ENCODE measurements around the gene HTT-AS.

The HTT-AS gene

GRCh38 chr4:3039706-3040366 lies 34.5 kb downstream of the HTT-AS start:
- no peak overlapping the region for H3K9ac ChIP-seq
- no peaks in the 10 kb centered on the region for H3K36me3 ChIP-seq (ENCODE audit: insufficient read depth)
- no peak overlapping the region for H3K4me2 ChIP-seq
- TF ChIP-seq, protein P1, sequence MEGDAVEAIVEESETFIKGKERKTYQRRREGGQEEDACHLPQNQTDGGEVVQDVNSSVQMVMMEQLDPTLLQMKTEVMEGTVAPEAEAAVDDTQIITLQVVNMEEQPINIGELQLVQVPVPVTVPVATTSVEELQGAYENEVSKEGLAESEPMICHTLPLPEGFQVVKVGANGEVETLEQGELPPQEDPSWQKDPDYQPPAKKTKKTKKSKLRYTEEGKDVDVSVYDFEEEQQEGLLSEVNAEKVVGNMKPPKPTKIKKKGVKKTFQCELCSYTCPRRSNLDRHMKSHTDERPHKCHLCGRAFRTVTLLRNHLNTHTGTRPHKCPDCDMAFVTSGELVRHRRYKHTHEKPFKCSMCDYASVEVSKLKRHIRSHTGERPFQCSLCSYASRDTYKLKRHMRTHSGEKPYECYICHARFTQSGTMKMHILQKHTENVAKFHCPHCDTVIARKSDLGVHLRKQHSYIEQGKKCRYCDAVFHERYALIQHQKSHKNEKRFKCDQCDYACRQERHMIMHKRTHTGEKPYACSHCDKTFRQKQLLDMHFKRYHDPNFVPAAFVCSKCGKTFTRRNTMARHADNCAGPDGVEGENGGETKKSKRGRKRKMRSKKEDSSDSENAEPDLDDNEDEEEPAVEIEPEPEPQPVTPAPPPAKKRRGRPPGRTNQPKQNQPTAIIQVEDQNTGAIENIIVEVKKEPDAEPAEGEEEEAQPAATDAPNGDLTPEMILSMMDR (conservative IDR thresholded peaks at IDR 0.05; ENCODE audit: low read depth, low read length): no peak
- no peaks in the 10 kb centered on the region for H3K4me1 ChIP-seq (ENCODE audit: low read depth, poor library complexity, severe bottlenecking)
- H3K4me3 ChIP-seq (IDR thresholded peaks at IDR 0.05; ENCODE audit: insufficient read depth, low read depth, low read length): no peak overlapping the region
- H3K27ac ChIP-seq: no peak overlapping the region
- peaks cover 18% of the 10 kb centered on the region; the same call in 1 of the 2 replicates for H3K27me3 ChIP-seq (ENCODE audit: insufficient read depth, low read depth)
- no peak overlapping the region for H2AFZ ChIP-seq (ENCODE audit: low read depth)
- H4K20me1 ChIP-seq (ENCODE audit: insufficient read depth): no peaks in the 10 kb centered on the region
- H3K79me2 ChIP-seq (ENCODE audit: insufficient read depth, low read depth): no peaks in the 10 kb centered on the region

- Histone ChIP-seq H3K4me3 (IDR thresholded peaks at IDR 0.05; ENCODE audit: insufficient read depth, low read depth, low read length) (no peak overlapping the region), H2AFZ (ENCODE audit: low read depth) (no peak overlapping the region), H3K79me2 (ENCODE audit: insufficient read depth, low read depth) (no peaks in the 10 kb centered on the region), H3K27ac (no peak overlapping the region), H3K36me3 (ENCODE audit: insufficient read depth) (no peaks in the 10 kb centered on the region), H3K9ac (no peak overlapping the region), H4K20me1 (ENCODE audit: insufficient read depth) (no peaks in the 10 kb centered on the region), H3K4me2 (no peak overlapping the region), H3K27me3 (ENCODE audit: insufficient read depth, low read depth) (peaks cover 7% of the 10 kb centered on the region; the same call in 1 of the 2 replicates), H3K4me1 (ENCODE audit: low read depth, poor library complexity, severe bottlenecking) (no peaks in the 10 kb centered on the region)
- TF ChIP-seq, protein P1 (conservative IDR thresholded peaks at IDR 0.05; ENCODE audit: low read depth, low read length): no peak
Measured at GRCh38 chr4:3037957-3038461, 36.3 kb downstream of the HTT-AS start.

DNA sequence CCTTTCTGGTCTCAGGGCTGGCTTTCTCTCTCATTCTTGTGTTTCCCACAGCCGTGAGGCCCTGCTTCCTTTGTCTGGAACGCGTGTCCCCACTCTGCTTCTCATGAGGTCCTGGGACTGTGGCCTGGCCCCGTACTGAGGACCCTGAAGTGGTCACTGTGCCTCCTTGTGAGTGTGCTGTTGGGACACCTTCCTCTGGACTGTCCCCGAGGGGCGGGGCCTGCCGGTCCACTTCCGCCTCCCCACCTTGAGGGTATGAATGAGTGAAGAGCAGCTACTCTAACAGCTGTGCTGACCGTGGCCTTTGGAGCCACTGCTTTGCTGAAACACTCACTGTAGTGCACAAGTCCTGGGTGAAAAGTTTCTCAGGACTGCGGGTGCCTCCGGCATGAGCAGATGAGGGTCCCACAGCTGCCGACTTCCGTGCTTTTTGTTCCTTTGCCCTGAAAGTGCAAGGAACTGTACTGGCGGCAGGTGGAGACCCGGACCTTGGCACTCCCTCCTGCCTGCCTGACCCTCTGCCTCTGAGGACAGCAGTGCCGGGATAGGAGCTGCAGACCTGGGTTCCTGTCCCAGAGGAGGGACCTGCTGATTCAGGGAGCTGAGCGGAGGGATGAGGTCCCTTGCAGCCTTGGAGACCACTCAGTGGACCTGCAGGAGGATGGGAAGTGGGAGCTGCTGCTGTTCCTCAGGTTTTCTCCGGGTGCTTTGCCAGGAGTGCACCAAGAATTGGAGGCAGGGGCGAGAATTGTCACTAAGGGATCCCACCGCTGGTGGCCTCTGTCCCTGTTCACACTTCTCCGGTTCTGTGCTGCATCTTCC lies 38.0 kb downstream of the HTT-AS start:
- no peaks in the 10 kb centered on the region for H3K27me3 ChIP-seq (ENCODE audit: insufficient read depth, low read depth)
- no peak overlapping the region for H3K4me2 ChIP-seq
- H3K4me1 ChIP-seq (ENCODE audit: low read depth, poor library complexity, severe bottlenecking): no peaks in the 10 kb centered on the region
- H3K36me3 ChIP-seq (ENCODE audit: insufficient read depth): no peaks in the 10 kb centered on the region
- H3K79me2 ChIP-seq (ENCODE audit: insufficient read depth, low read depth): no peaks in the 10 kb centered on the region
- H3K9ac ChIP-seq: no peak overlapping the region
- no peak overlapping the region for H2AFZ ChIP-seq (ENCODE audit: low read depth)
- no peak overlapping the region for H3K4me3 ChIP-seq (IDR thresholded peaks at IDR 0.05; ENCODE audit: insufficient read depth, low read depth, low read length)
- no peaks in the 10 kb centered on the region for H4K20me1 ChIP-seq (ENCODE audit: insufficient read depth)
- TF ChIP-seq, protein P1 (conservative IDR thresholded peaks at IDR 0.05; ENCODE audit: low read depth, low read length): no peak
- no peak overlapping the region for H3K27ac ChIP-seq

DNA sequence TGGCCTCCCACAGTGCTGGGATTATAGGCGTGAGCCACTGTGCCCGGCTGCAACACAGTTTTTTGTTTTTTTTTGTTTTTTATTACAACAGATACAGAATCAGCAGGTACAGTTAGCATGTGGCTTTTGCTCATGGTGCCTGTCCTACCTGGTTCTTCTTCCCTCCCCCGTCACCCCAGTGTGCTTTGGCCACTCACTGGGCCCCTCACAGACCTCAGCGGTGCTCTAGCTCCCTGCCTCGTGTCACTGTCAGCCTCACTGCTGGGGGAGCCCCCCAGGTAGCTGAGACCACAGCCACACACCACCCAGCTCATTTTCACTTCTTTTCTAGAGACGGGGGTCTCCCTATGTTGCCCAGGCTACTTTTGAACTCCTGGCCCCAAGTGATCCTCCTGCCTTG lies 38.7 kb downstream of the HTT-AS start:
- Histone ChIP-seq H3K4me1 (ENCODE audit: low read depth, poor library complexity, severe bottlenecking) (no peaks in the 10 kb centered on the region), H3K4me3 (IDR thresholded peaks at IDR 0.05; ENCODE audit: insufficient read depth, low read depth, low read length) (no peak overlapping the region), H2AFZ (ENCODE audit: low read depth) (no peak overlapping the region), H3K4me2 (no peak overlapping the region), H3K27me3 (ENCODE audit: insufficient read depth, low read depth) (no peaks in the 10 kb centered on the region), H3K79me2 (ENCODE audit: insufficient read depth, low read depth) (no peaks in the 10 kb centered on the region), H3K36me3 (ENCODE audit: insufficient read depth) (no peaks in the 10 kb centered on the region), H4K20me1 (ENCODE audit: insufficient read depth) (no peaks in the 10 kb centered on the region), H3K27ac (no peak overlapping the region), H3K9ac (no peak overlapping the region)
- TF ChIP-seq, protein P1 (conservative IDR thresholded peaks at IDR 0.05; ENCODE audit: low read depth, low read length): no peak

All from KMS-11 (cell line).